B cell (primary cell): Measurements from ENCODE around the gene SLC26A1.

ENCODE experiments used
- EZH2 ChIP-seq: IDR thresholded peaks from 2 replicates; pipeline ENCODE4 v1.6.1; 2012; ENCODE audit warnings: borderline replicate concordance, low read depth, mild to moderate bottlenecking, moderate library complexity, low read length; ENCODE audit not compliant: insufficient read depth, poor library complexity, severe bottlenecking
- TF ChIP-seq, protein P1 (sequence below): fragments of 200-600 bp; IDR thresholded peaks from one replicate; pipeline ENCODE4 v1.8.0; 2022; ENCODE audit warnings: antibody characterized with exemption, mild to moderate bottlenecking

GRCh38 chr4:957581-958313 is 35.5 kb downstream of the SLC26A1 start:
- TF ChIP-seq, protein P1, sequence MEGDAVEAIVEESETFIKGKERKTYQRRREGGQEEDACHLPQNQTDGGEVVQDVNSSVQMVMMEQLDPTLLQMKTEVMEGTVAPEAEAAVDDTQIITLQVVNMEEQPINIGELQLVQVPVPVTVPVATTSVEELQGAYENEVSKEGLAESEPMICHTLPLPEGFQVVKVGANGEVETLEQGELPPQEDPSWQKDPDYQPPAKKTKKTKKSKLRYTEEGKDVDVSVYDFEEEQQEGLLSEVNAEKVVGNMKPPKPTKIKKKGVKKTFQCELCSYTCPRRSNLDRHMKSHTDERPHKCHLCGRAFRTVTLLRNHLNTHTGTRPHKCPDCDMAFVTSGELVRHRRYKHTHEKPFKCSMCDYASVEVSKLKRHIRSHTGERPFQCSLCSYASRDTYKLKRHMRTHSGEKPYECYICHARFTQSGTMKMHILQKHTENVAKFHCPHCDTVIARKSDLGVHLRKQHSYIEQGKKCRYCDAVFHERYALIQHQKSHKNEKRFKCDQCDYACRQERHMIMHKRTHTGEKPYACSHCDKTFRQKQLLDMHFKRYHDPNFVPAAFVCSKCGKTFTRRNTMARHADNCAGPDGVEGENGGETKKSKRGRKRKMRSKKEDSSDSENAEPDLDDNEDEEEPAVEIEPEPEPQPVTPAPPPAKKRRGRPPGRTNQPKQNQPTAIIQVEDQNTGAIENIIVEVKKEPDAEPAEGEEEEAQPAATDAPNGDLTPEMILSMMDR: no peak
- no peak for TF ChIP-seq EZH2
